HepG2 (cell line): ENCODE measurements around the gene PHKB. TPM values are rescaled to one million over a fixed set of nuclear protein-coding genes. Genes with fewer than 3 reads are reported as not detected.

Source experiments
- ATAC-seq: fragments of 200-7000 bp; cut with Tn5 transposase; 3 replicates; pipeline ENCODE4 v1.9.1; 2020; ENCODE audit warnings: mild to moderate bottlenecking, moderate library complexity
- BruUV-seq: library from RNA; stranded (reverse); fragments of 400-500 nt; replicated peaks from 2 replicates; lab custom pipeline; 2021; lab: Mats Ljungman, UMichigan
- CTCF ChIA-PET: fragments of 300-600 bp; formaldehyde crosslinking; extraction: SDS; loops from one replicate; lab custom pipeline; 2021; ENCODE audit warnings: low total read pairs, inconsistent platforms, low intra/inter-chr PET ratio; lab: Yijun Ruan, JAX
- POLR2A ChIA-PET: fragments of 350-600 bp; sonication (Branson Sonifier 250); formaldehyde crosslinking; loops from one replicate; lab custom pipeline; 2020; ENCODE audit warnings: antibody characterized with exemption, inconsistent platforms; lab: Yijun Ruan, JAX
- DNase-seq: peaks from one replicate; pipeline ENCODE4 v3.0.0-alpha.2; 2015; ENCODE audit warnings: low spot score
- FAIRE-seq: peaks from 3 replicates; lab custom pipeline; 2011; peaks lifted over from hg19 to GRCh38; lab: Jason Lieb, UNC
- H2AFZ ChIP-seq: one replicate; pipeline ENCODE4 v1.6.1; 2011; ENCODE audit warnings: low read length, inconsistent platforms
- H3K27ac ChIP-seq: fragments of 300-600 bp; 3 replicates; pipeline ENCODE4 v1.8.0; 2011; ENCODE audit warnings: mixed run types, mild to moderate bottlenecking, mixed read lengths, low read length, inconsistent platforms; ENCODE audit not compliant: insufficient read depth; ENCODE audit errors: extremely low read length
- H3K27me3 ChIP-seq, 2 experiments: fragments of 200-600 bp in 1 of 2; 2 replicates in 1 of 2; 3 replicates in 1 of 2; pipeline versions ENCODE4 v1.6.0 to v1.8.0; 2011; ENCODE audit warnings: low read length in 2 of 2, mild to moderate bottlenecking in 2 of 2, moderate library complexity in 2 of 2, inconsistent platforms in 1 of 2; ENCODE audit not compliant: insufficient read depth in 2 of 2, control insufficient read depth in 1 of 2
- H3K36me3 ChIP-seq, 2 experiments: fragments of 200-600 bp in 1 of 2; replicated peaks in 1 of 2; 2 replicates in 1 of 2; 3 replicates in 1 of 2; pipeline versions ENCODE4 v1.5.1 to v1.8.0; 2011; ENCODE audit warnings: low read length in 2 of 2, inconsistent platforms in 1 of 2; ENCODE audit not compliant: insufficient read depth in 2 of 2, control insufficient read depth in 1 of 2
- H3K4me1 ChIP-seq: 2 replicates; pipeline ENCODE4 v1.5.1; 2012; ENCODE audit warnings: low read length, inconsistent platforms; ENCODE audit not compliant: insufficient read depth
- H3K4me2 ChIP-seq: 2 replicates; pipeline ENCODE4 v1.6.0; 2011; ENCODE audit warnings: low read depth, low read length, inconsistent platforms
- H3K4me3 ChIP-seq, 3 experiments: fragments of 200-600 bp in 1 of 3; sonication (generic), shearing (Covaris generic) in 1 of 3; replicated peaks in 1 of 3; 2 replicates each; pipeline ENCODE4 v1.5.1; 2011 to 2016; ENCODE audit warnings: low read length in 3 of 3, inconsistent platforms in 2 of 3, low read depth in 2 of 3, mild to moderate bottlenecking in 2 of 3, control low read depth in 1 of 3, mixed read lengths in 1 of 3; ENCODE audit not compliant: insufficient read depth in 1 of 3
- H3K79me2 ChIP-seq: one replicate; pipeline ENCODE4 v1.6.1; 2011; ENCODE audit warnings: low read length, inconsistent platforms; ENCODE audit not compliant: insufficient read depth
- H3K9ac ChIP-seq: 2 replicates; pipeline ENCODE4 v1.6.0; 2011; ENCODE audit warnings: mild to moderate bottlenecking, low read depth, low read length, inconsistent platforms; ENCODE audit not compliant: insufficient read depth
- H3K9me3 ChIP-seq: 2 replicates; pipeline ENCODE4 v1.5.1; 2012; ENCODE audit warnings: mild to moderate bottlenecking, low read length
- H4K20me1 ChIP-seq: 2 replicates; pipeline ENCODE4 v1.6.0; 2011; ENCODE audit warnings: inconsistent platforms, mild to moderate bottlenecking, low read length, moderate library complexity; ENCODE audit not compliant: insufficient read depth
- ATF2 ChIP-seq: sonication (generic); formaldehyde crosslinking; IDR thresholded peaks from 2 replicates; pipeline ENCODE4 v1.4.0; 2020; ENCODE audit warnings: missing genetic modification reagents
- ATF3 ChIP-seq: sonication (generic); formaldehyde crosslinking; IDR thresholded peaks from 2 replicates; pipeline ENCODE4 v1.4.0; 2020; ENCODE audit warnings: missing genetic modification reagents
- ATF7-NPFF ChIP-seq: sonication (generic); formaldehyde crosslinking; IDR thresholded peaks from 2 replicates; pipeline ENCODE4 v1.8.1; 2023; ENCODE audit warnings: mild to moderate bottlenecking, low read depth, missing genetic modification reagents, moderate library complexity
- FOXO1 ChIP-seq: sonication (generic); formaldehyde crosslinking; IDR thresholded peaks from 2 replicates; pipeline ENCODE4 v1.4.0; 2020; ENCODE audit warnings: missing genetic modification reagents
- MAZ ChIP-seq, 2 experiments: sonication (generic) in 1 of 2; formaldehyde crosslinking in 1 of 2; IDR thresholded peaks; 2 replicates each; pipeline versions ENCODE4 v1.5.0 to v1.6.1; 2012 to 2020; ENCODE audit warnings: low read depth in 2 of 2, mild to moderate bottlenecking in 2 of 2, borderline replicate concordance in 1 of 2, improper control_type of control experiment in 1 of 2, low read length in 1 of 2, missing genetic modification reagents in 1 of 2, moderate library complexity in 1 of 2
- ZBTB1 ChIP-seq: sonication (generic); formaldehyde crosslinking; IDR thresholded peaks from 2 replicates; pipeline ENCODE4 v1.4.0; 2020; ENCODE audit warnings: missing genetic modification reagents, borderline replicate concordance
- ZBTB25 ChIP-seq: IDR thresholded peaks from 2 replicates; pipeline ENCODE4 v1.6.1; 2018; ENCODE audit warnings: missing genetic modification reagents
- ZIK1 ChIP-seq: sonication (generic); formaldehyde crosslinking; IDR thresholded peaks from 2 replicates; pipeline ENCODE4 v1.5.0; 2020; ENCODE audit warnings: mild to moderate bottlenecking, low read depth, missing genetic modification reagents, borderline replicate concordance
- ZNF891 ChIP-seq: sonication (generic); formaldehyde crosslinking; IDR thresholded peaks from 2 replicates; pipeline ENCODE4 v1.5.0; 2020; ENCODE audit warnings: mild to moderate bottlenecking, missing genetic modification reagents
- whole genome bisulfite sequencing: methylation state at CpG from one replicate; pipeline ENCODE4 v1.1.6; 2017; ENCODE audit warnings: low lambda C conversion rate; 5-methylcytosine and 5-hydroxymethylcytosine counted together
- in situ Hi-C: cut with HindIII; loops from 2 replicates; pipeline ENCODE4 v1.10.0; 2017; ENCODE audit warnings: low pct_unique_long_range_greater_than_20kb; ENCODE audit not compliant: extremely low pct_ligation_motif_present
- intact Hi-C: fragments of 100-400 bp; cut with micrococcal nuclease; formaldehyde crosslinking; loops from one replicate; pipeline ENCODE4 v1.10.0; 2022; ENCODE audit not compliant: unreplicated experiment
- polyA plus RNA-seq, 8 experiments: library from polyadenylated mRNA; depleted of rRNA in 3 of 8; stranded (reverse) in 7 of 8; unstranded in 1 of 8; fragments of >200 nt; fragmentation: Illumina TruSeq in 4 of 8; extraction: Trizol in 4 of 8; gene quantifications; 2 replicates each; pipeline versions ENCODE4 v1.2.1 to v1.2.3, GENCODE V29; 2011 to 2016; ENCODE audit warnings: low read depth in 4 of 8, missing spikeins in 1 of 8, mixed read lengths in 1 of 8; ENCODE audit not compliant: insufficient read depth in 1 of 8
- total RNA-seq, 5 experiments: library from RNA; depleted of rRNA; stranded (reverse); fragments of >200 nt; fragmentation: Illumina TruSeq; extraction: Trizol; gene quantifications; 2 replicates each; pipeline ENCODE4 v1.2.3, GENCODE V29; 2016; ENCODE audit warnings: low read depth in 1 of 5
- TF ChIP-seq, protein P1 (sequence below): sonication (generic); formaldehyde crosslinking; IDR thresholded peaks from 2 replicates; pipeline ENCODE4 v1.4.0; 2020; ENCODE audit warnings: mild to moderate bottlenecking, missing genetic modification reagents
- TF ChIP-seq, protein P2 (sequence below): sonication (generic); formaldehyde crosslinking; IDR thresholded peaks from 2 replicates; pipeline ENCODE4 v1.5.1; 2020; ENCODE audit warnings: missing genetic modification reagents, mild to moderate bottlenecking, borderline replicate concordance

PHKB gene
- total and polyA plus RNA-seq, 2 of the 13 experiments (the other 11 are each of a cell fraction or from before 2014, with no cell fraction given) = 66.0 to 80.8 TPM

- TF ChIP-seq, protein P1, sequence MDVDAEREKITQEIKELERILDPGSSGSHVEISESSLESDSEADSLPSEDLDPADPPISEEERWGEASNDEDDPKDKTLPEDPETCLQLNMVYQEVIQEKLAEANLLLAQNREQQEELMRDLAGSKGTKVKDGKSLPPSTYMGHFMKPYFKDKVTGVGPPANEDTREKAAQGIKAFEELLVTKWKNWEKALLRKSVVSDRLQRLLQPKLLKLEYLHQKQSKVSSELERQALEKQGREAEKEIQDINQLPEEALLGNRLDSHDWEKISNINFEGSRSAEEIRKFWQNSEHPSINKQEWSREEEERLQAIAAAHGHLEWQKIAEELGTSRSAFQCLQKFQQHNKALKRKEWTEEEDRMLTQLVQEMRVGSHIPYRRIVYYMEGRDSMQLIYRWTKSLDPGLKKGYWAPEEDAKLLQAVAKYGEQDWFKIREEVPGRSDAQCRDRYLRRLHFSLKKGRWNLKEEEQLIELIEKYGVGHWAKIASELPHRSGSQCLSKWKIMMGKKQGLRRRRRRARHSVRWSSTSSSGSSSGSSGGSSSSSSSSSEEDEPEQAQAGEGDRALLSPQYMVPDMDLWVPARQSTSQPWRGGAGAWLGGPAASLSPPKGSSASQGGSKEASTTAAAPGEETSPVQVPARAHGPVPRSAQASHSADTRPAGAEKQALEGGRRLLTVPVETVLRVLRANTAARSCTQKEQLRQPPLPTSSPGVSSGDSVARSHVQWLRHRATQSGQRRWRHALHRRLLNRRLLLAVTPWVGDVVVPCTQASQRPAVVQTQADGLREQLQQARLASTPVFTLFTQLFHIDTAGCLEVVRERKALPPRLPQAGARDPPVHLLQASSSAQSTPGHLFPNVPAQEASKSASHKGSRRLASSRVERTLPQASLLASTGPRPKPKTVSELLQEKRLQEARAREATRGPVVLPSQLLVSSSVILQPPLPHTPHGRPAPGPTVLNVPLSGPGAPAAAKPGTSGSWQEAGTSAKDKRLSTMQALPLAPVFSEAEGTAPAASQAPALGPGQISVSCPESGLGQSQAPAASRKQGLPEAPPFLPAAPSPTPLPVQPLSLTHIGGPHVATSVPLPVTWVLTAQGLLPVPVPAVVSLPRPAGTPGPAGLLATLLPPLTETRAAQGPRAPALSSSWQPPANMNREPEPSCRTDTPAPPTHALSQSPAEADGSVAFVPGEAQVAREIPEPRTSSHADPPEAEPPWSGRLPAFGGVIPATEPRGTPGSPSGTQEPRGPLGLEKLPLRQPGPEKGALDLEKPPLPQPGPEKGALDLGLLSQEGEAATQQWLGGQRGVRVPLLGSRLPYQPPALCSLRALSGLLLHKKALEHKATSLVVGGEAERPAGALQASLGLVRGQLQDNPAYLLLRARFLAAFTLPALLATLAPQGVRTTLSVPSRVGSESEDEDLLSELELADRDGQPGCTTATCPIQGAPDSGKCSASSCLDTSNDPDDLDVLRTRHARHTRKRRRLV (CRISPR knock-in tag) = no peak
- TF ChIP-seq FOXO1 (CRISPR knock-in tag) = no peak
- TF ChIP-seq ATF7-NPFF (CRISPR knock-in tag) = no peak
- no peak for TF ChIP-seq ATF2 (CRISPR knock-in tag)
These were observed 72.7 kb downstream of the PHKB start (continued) for GRCh38 chr16:47533744-47534292.

DNA sequence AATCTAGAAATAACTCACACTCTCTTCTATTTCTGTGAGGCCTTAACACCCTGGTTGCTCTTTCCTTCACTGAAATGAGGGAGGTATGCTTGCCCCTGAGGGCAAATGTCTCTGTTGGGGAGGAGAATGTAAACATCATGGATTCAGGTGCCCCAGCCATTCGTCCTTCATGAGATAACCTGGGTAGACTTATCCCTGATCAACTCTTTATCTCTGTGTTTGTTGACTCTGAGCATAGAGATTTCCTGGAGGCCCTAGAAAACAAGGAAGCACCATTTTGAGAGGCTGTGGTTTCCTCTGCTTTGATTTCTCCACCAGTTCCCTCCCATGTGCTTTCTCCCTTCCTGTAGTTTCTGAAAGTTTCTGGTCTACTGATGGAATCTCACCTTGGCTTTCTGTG is 77.3 kb downstream of the PHKB start:
- Histone ChIP-seq H4K20me1 (no peaks in the 10 kb centered on the region), H3K36me3 (no peaks in the 10 kb centered on the region), H3K4me3 (no peak overlapping the region), H3K9ac (no peak overlapping the region), H3K4me2 (peak overlapping the region; percentile 54), H2AFZ (no peak overlapping the region), H3K9me3 (peaks cover 9% of the 10 kb centered on the region), H3K27me3 (no peaks in the 10 kb centered on the region), H3K79me2 (peaks cover 2% of the 10 kb centered on the region), H3K27ac (peak overlapping the region; percentile 36), H3K4me1 (peaks cover 33% of the 10 kb centered on the region)
- peak; percentile 90 for FAIRE-seq
- ATAC-seq = peak; percentile 98
- intact Hi-C loops = loop anchor here (5.0 kb wide), 1 partner anchor 46 kb away; no protein-coding TSS in a partner anchor
- POLR2A ChIA-PET = interaction anchor here (1.8 kb wide), 1 partner anchor 77 kb away, joined by 7 read pairs; the partner anchor contains the start of genes ITFG1 and PHKB
- CTCF ChIA-PET = no interaction called here
- peak; percentile 92 for DNase-seq
- in situ Hi-C loops = no loop called here
- no TSS peak for BruUV-seq
- 5% methylated on average over 1 of the region's 1 CpG for WGBS
- TF ChIP-seq MAZ (IDR thresholded peaks at IDR 0.05; ENCODE audit: borderline replicate concordance, low read depth, low read length) = no peak
- TF ChIP-seq MAZ (CRISPR knock-in tag; IDR thresholded peaks at IDR 0.05; ENCODE audit: low read depth) = peak; percentile 80
- TF ChIP-seq ZBTB25 (CRISPR knock-in tag) = no peak; the same call in 1 of the 2 replicates
- TF ChIP-seq, protein P2, sequence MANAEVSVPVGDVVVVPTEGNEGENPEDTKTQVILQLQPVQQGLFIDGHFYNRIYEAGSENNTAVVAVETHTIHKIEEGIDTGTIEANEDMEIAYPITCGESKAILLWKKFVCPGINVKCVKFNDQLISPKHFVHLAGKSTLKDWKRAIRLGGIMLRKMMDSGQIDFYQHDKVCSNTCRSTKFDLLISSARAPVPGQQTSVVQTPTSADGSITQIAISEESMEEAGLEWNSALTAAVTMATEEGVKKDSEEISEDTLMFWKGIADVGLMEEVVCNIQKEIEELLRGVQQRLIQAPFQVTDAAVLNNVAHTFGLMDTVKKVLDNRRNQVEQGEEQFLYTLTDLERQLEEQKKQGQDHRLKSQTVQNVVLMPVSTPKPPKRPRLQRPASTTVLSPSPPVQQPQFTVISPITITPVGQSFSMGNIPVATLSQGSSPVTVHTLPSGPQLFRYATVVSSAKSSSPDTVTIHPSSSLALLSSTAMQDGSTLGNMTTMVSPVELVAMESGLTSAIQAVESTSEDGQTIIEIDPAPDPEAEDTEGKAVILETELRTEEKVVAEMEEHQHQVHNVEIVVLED (CRISPR knock-in tag) = no peak
- no peak for TF ChIP-seq ZNF891 (CRISPR knock-in tag)
- TF ChIP-seq ATF3 (CRISPR knock-in tag) = no peak
- TF ChIP-seq ZIK1 (CRISPR knock-in tag) = no peak
- TF ChIP-seq ZBTB1 (CRISPR knock-in tag) = no peak
